Measurements from ENCODE around the gene ST7. TPM values are rescaled to one million over a fixed set of nuclear protein-coding genes. Genes with fewer than 3 reads are reported as not detected.

Gene ST7
- total and polyA plus RNA-seq, 2 of the 13 experiments (the other 11 are each of a cell fraction or from before 2014, with no cell fraction given), result 17.3 to 23.5 TPM

DNA sequence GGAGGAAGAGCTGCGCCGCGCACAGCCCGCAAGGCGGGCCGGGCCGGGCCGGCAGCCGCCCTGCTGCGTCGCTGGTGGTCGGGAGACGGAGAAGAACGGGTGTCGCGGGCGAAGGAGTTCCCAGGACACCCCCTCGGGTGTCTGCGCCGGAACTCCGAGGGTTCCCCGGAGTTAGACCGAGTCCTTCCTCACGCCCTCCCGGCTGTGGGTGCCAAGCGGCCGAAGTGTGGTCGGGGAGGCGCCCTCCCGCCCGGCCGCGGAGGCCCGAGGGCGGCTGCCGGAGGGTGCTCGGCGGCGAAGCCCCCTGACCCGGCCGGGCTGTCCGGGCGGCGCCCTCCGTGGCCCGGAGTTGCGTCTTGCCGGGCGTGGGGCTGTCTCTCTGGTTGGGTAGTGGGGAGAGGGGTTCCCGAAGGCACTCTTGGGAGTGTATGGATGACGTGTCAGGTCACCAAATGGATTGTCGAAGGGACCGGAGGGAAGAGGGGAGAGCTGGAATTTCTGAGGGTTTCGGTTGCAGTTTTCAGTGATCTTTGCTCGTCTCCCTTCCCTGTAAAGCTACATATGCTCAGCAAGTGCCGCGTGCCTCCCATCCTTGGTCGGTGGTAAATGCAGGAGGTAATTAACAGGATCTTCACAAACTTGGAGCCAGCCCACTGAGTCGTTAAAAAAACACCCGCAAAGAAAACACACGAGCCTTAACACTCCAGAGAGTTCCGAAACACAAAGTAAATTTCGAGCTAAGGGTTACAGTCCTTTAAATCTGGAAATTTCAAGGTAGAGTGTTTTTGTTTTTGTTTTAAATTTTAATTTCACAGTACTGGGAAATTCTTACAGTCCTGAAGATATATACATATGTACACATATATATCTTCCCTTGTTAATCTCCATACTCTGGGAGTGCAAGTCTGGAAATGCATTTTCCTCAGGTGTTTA lies 871 bp downstream of the ST7 start (continued):
- no peak for TF ChIP-seq EEA1 (CRISPR knock-in tag; IDR thresholded peaks at IDR 0.05; ENCODE audit: borderline replicate concordance)
- no peak for TF ChIP-seq ZSCAN30 (CRISPR knock-in tag; IDR thresholded peaks at IDR 0.05)
- TF ChIP-seq ZNF792 (CRISPR knock-in tag; IDR thresholded peaks at IDR 0.05), result no peak
- TF ChIP-seq ZNF879 (CRISPR knock-in tag; IDR thresholded peaks at IDR 0.05), result no peak
- TF ChIP-seq, protein P1, sequence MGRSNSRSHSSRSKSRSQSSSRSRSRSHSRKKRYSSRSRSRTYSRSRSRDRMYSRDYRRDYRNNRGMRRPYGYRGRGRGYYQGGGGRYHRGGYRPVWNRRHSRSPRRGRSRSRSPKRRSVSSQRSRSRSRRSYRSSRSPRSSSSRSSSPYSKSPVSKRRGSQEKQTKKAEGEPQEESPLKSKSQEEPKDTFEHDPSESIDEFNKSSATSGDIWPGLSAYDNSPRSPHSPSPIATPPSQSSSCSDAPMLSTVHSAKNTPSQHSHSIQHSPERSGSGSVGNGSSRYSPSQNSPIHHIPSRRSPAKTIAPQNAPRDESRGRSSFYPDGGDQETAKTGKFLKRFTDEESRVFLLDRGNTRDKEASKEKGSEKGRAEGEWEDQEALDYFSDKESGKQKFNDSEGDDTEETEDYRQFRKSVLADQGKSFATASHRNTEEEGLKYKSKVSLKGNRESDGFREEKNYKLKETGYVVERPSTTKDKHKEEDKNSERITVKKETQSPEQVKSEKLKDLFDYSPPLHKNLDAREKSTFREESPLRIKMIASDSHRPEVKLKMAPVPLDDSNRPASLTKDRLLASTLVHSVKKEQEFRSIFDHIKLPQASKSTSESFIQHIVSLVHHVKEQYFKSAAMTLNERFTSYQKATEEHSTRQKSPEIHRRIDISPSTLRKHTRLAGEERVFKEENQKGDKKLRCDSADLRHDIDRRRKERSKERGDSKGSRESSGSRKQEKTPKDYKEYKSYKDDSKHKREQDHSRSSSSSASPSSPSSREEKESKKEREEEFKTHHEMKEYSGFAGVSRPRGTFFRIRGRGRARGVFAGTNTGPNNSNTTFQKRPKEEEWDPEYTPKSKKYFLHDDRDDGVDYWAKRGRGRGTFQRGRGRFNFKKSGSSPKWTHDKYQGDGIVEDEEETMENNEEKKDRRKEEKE (IDR thresholded peaks at IDR 0.05), result no peak
- TF ChIP-seq, protein P2, sequence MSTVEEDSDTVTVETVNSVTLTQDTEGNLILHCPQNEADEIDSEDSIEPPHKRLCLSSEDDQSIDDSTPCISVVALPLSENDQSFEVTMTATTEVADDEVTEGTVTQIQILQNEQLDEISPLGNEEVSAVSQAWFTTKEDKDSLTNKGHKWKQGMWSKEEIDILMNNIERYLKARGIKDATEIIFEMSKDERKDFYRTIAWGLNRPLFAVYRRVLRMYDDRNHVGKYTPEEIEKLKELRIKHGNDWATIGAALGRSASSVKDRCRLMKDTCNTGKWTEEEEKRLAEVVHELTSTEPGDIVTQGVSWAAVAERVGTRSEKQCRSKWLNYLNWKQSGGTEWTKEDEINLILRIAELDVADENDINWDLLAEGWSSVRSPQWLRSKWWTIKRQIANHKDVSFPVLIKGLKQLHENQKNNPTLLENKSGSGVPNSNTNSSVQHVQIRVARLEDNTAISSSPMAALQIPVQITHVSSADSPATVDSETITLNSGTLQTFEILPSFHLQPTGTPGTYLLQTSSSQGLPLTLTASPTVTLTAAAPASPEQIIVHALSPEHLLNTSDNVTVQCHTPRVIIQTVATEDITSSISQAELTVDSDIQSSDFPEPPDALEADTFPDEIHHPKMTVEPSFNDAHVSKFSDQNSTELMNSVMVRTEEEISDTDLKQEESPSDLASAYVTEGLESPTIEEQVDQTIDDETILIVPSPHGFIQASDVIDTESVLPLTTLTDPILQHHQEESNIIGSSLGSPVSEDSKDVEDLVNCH (CRISPR knock-in tag; IDR thresholded peaks at IDR 0.05), result no peak
- TF ChIP-seq ZNF564 (CRISPR knock-in tag; IDR thresholded peaks at IDR 0.05), result 0 out of 2 replicates have a peak, but pooled peaks have one; percentile 28
- no peak for TF ChIP-seq ZNF674 (CRISPR knock-in tag; IDR thresholded peaks at IDR 0.05; ENCODE audit: low read depth)
- no peak for TF ChIP-seq PHB2 (IDR thresholded peaks at IDR 0.05; ENCODE audit: partially characterized antibody)
- TF ChIP-seq ZBTB7A (CRISPR knock-in tag; IDR thresholded peaks at IDR 0.05), result 0 out of 2 replicates have a peak, but pooled peaks have one; percentile 16
- TF ChIP-seq RORA (CRISPR knock-in tag; IDR thresholded peaks at IDR 0.05), result no peak
- TF ChIP-seq, protein P3, sequence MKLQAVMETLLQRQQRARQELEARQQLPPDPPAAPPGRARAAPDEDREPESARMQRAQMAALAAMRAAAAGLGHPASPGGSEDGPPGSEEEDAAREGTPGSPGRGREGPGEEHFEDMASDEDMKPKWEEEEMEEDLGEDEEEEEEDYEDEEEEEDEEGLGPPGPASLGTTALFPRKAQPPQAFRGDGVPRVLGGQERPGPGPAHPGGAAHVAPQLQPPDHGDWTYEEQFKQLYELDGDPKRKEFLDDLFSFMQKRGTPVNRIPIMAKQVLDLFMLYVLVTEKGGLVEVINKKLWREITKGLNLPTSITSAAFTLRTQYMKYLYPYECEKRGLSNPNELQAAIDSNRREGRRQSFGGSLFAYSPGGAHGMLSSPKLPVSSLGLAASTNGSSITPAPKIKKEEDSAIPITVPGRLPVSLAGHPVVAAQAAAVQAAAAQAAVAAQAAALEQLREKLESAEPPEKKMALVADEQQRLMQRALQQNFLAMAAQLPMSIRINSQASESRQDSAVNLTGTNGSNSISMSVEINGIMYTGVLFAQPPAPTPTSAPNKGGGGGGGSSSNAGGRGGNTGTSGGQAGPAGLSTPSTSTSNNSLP (IDR thresholded peaks at IDR 0.05; ENCODE audit: low read depth, low read length), result no peak
- TF ChIP-seq SP4 (CRISPR knock-in tag; IDR thresholded peaks at IDR 0.05), result 0 out of 2 replicates have a peak, but pooled peaks have one; percentile 18
- TF ChIP-seq, protein P4, sequence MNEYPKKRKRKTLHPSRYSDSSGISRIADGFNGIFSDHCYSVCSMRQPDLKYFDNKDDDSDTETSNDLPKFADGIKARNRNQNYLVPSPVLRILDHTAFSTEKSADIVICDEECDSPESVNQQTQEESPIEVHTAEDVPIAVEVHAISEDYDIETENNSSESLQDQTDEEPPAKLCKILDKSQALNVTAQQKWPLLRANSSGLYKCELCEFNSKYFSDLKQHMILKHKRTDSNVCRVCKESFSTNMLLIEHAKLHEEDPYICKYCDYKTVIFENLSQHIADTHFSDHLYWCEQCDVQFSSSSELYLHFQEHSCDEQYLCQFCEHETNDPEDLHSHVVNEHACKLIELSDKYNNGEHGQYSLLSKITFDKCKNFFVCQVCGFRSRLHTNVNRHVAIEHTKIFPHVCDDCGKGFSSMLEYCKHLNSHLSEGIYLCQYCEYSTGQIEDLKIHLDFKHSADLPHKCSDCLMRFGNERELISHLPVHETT (CRISPR knock-in tag; conservative IDR thresholded peaks at IDR 0.05), result no peak
- TF ChIP-seq, protein P5, sequence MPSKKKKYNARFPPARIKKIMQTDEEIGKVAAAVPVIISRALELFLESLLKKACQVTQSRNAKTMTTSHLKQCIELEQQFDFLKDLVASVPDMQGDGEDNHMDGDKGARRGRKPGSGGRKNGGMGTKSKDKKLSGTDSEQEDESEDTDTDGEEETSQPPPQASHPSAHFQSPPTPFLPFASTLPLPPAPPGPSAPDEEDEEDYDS (CRISPR knock-in tag; IDR thresholded peaks at IDR 0.05), result peak; percentile 26; the same call in 1 of the 2 replicates
- TF ChIP-seq, protein P6, sequence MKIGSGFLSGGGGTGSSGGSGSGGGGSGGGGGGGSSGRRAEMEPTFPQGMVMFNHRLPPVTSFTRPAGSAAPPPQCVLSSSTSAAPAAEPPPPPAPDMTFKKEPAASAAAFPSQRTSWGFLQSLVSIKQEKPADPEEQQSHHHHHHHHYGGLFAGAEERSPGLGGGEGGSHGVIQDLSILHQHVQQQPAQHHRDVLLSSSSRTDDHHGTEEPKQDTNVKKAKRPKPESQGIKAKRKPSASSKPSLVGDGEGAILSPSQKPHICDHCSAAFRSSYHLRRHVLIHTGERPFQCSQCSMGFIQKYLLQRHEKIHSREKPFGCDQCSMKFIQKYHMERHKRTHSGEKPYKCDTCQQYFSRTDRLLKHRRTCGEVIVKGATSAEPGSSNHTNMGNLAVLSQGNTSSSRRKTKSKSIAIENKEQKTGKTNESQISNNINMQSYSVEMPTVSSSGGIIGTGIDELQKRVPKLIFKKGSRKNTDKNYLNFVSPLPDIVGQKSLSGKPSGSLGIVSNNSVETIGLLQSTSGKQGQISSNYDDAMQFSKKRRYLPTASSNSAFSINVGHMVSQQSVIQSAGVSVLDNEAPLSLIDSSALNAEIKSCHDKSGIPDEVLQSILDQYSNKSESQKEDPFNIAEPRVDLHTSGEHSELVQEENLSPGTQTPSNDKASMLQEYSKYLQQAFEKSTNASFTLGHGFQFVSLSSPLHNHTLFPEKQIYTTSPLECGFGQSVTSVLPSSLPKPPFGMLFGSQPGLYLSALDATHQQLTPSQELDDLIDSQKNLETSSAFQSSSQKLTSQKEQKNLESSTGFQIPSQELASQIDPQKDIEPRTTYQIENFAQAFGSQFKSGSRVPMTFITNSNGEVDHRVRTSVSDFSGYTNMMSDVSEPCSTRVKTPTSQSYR (CRISPR knock-in tag; IDR thresholded peaks at IDR 0.05; ENCODE audit: borderline replicate concordance), result peak; percentile 10
- TF ChIP-seq DMAP1 (CRISPR knock-in tag; IDR thresholded peaks at IDR 0.05), result peak; percentile 69
